PC-3 (cell line): ENCODE data around the gene MAP2K1.

ENCODE experiments used
- CTCF ChIP-seq: fragments of 300-600 bp; sonication (generic); conservative IDR thresholded peaks from 2 replicates; pipeline ENCODE4 v1.5.1; 2017; ENCODE audit warnings: antibody characterized with exemption, low read depth, mild to moderate bottlenecking, low read length
- EZH2 ChIP-seq: fragments of 300-600 bp; sonication (generic); IDR thresholded peaks from one replicate; pipeline ENCODE4 v1.6.1; 2017; ENCODE audit warnings: antibody characterized with exemption, mild to moderate bottlenecking, low read length; ENCODE audit not compliant: unreplicated experiment
- EZH2phosphoT487 ChIP-seq: fragments of 300-600 bp; sonication (generic); IDR thresholded peaks from 2 replicates; pipeline ENCODE4 v1.6.1; 2018; ENCODE audit warnings: mild to moderate bottlenecking, antibody characterized with exemption, low read length, borderline replicate concordance

- no peak for TF ChIP-seq CTCF
- TF ChIP-seq EZH2 = no peak
- no peak for TF ChIP-seq EZH2phosphoT487
Measured at GRCh38 chr15:66429546-66429945, 42.8 kb downstream of the MAP2K1 start.
